SK-N-SH (cell line): Measurements from ENCODE around the gene C10orf88. TPM values are rescaled to one million over a fixed set of nuclear protein-coding genes. Genes with fewer than 3 reads are reported as not detected.

Experiments
- CTCF ChIA-PET: fragments of 300-600, 350-600 bp; formaldehyde crosslinking; extraction: SDS; loops from one replicate; lab custom pipeline; 2021; lab: Yijun Ruan, JAX
- POLR2A ChIA-PET: fragments of 350-600 bp; sonication (Branson Sonifier 250); formaldehyde crosslinking; extraction: SDS; loops from one replicate; lab custom pipeline; 2020; ENCODE audit warnings: antibody characterized with exemption, inconsistent platforms; lab: Yijun Ruan, JAX
- DNase-seq: peaks from one replicate; pipeline ENCODE4 v3.0.0; 2012
- H2AFZ ChIP-seq: fragments of 200-600 bp; sonication (generic); 2 replicates; pipeline ENCODE4 v1.8.1; 2016; ENCODE audit warnings: antibody characterized with exemption, mild to moderate bottlenecking, low read depth
- H3F3A ChIP-seq: fragments of 200-600 bp; sonication (generic); replicated peaks from 2 replicates; pipeline ENCODE3; 2016; ENCODE audit warnings: antibody characterized with exemption, mild to moderate bottlenecking; ENCODE audit not compliant: insufficient read depth
- H3K27ac ChIP-seq, 2 experiments: fragments of 200-500 bp in 1 of 2; fragments of 200-600 bp in 1 of 2; sonication (Bioruptor generic) in 1 of 2; sonication (generic), shearing (Covaris generic) in 1 of 2; 2 replicates each; pipeline versions ENCODE4 v1.5.1 to v1.6.1; 2014 to 2016; ENCODE audit warnings: low read depth in 2 of 2, inconsistent platforms in 1 of 2, low read length in 1 of 2, mild to moderate bottlenecking in 1 of 2, mixed read lengths in 1 of 2
- H3K27me3 ChIP-seq: fragments of 200-600 bp; sonication (generic), shearing (Covaris generic); 2 replicates; pipeline ENCODE4 v1.6.1; 2016; ENCODE audit warnings: mixed run types; ENCODE audit not compliant: insufficient read depth
- H3K36me3 ChIP-seq, 2 experiments: fragments of 200-500 bp in 1 of 2; fragments of 200-600 bp in 1 of 2; sonication (Bioruptor generic) in 1 of 2; sonication (generic) in 1 of 2; replicated peaks in 1 of 2; 2 replicates each; pipeline versions ENCODE3 to v1.5.1; 2014 to 2016; ENCODE audit warnings: low read length in 1 of 2, mild to moderate bottlenecking in 1 of 2; ENCODE audit not compliant: insufficient read depth in 2 of 2, control insufficient read depth in 1 of 2
- H3K4me1 ChIP-seq, 2 experiments: fragments of 200-500 bp in 1 of 2; fragments of 200-600 bp in 1 of 2; sonication (Bioruptor generic) in 1 of 2; sonication (generic), shearing (Covaris generic) in 1 of 2; 2 replicates each; pipeline versions ENCODE4 v1.5.1 to v1.6.1; 2014 to 2016; ENCODE audit warnings: low read depth in 1 of 2, low read length in 1 of 2, mixed run types in 1 of 2; ENCODE audit not compliant: insufficient read depth in 2 of 2, control insufficient read depth in 1 of 2
- H3K4me2 ChIP-seq: fragments of 200-600 bp; sonication (generic), shearing (Covaris generic); 2 replicates; pipeline ENCODE4 v1.6.1; 2017; ENCODE audit warnings: mixed run types
- H3K4me3 ChIP-seq, 2 experiments: fragments of 200-500 bp in 1 of 2; fragments of 200-600 bp in 1 of 2; sonication (Bioruptor generic) in 1 of 2; sonication (generic), shearing (Covaris generic) in 1 of 2; 2 replicates each; pipeline versions ENCODE4 v1.5.1 to v1.8.1; 2014 to 2016; ENCODE audit warnings: low read depth in 2 of 2, inconsistent platforms in 1 of 2, low read length in 1 of 2, mild to moderate bottlenecking in 1 of 2, mixed read lengths in 1 of 2, moderate library complexity in 1 of 2
- H3K79me2 ChIP-seq: fragments of 200-600 bp; sonication (generic); 2 replicates; pipeline ENCODE4 v1.8.1; 2017; ENCODE audit warnings: mild to moderate bottlenecking; ENCODE audit not compliant: insufficient read depth
- H3K9ac ChIP-seq: fragments of 200-600 bp; sonication (generic); 2 replicates; pipeline ENCODE4 v1.6.1; 2017; ENCODE audit warnings: mixed run types
- H3K9me2 ChIP-seq: fragments of 200-600 bp; sonication (generic); 2 replicates; pipeline ENCODE4 v1.6.1; 2017; ENCODE audit warnings: mixed run types
- H3K9me3 ChIP-seq: fragments of 200-600 bp; sonication (generic); 2 replicates; pipeline ENCODE4 v1.6.1; 2017; ENCODE audit warnings: mixed run types, mild to moderate bottlenecking, moderate library complexity
- H4K20me1 ChIP-seq: fragments of 200-600 bp; sonication (generic); 2 replicates; pipeline ENCODE4 v1.6.1; 2017; ENCODE audit warnings: mild to moderate bottlenecking, mixed run types; ENCODE audit not compliant: insufficient read depth
- CTCF ChIP-seq: fragments of 200-600 bp; sonication (generic); IDR thresholded peaks from 2 replicates; pipeline ENCODE4 v1.6.1; 2017; ENCODE audit warnings: antibody characterized with exemption, mild to moderate bottlenecking, moderate library complexity
- EZH2phosphoT487 ChIP-seq: fragments of 200-600 bp; sonication (generic); IDR thresholded peaks from 2 replicates; pipeline ENCODE4 v1.6.1; 2017; ENCODE audit warnings: low read depth, mixed run types, mild to moderate bottlenecking, antibody characterized with exemption, moderate library complexity, borderline replicate concordance
- JUND ChIP-seq: IDR thresholded peaks from 2 replicates; pipeline ENCODE4 v1.4.0; 2012
- MEF2A ChIP-seq: IDR thresholded peaks from 2 replicates; pipeline ENCODE4 v1.4.0; 2012; ENCODE audit warnings: low read depth, borderline replicate concordance
- NFIC ChIP-seq: IDR thresholded peaks from 2 replicates; pipeline ENCODE4 v1.4.0; 2012; ENCODE audit warnings: borderline replicate concordance
- NRF1 ChIP-seq: IDR thresholded peaks from 2 replicates; pipeline ENCODE4 v1.6.1; 2012; ENCODE audit warnings: low read depth, mild to moderate bottlenecking, low read length
- PBX3 ChIP-seq: IDR thresholded peaks from 2 replicates; pipeline ENCODE4; 2012
- POLR2AphosphoS5 ChIP-seq: IDR thresholded peaks from 2 replicates; pipeline ENCODE4 v1.6.1; 2012; ENCODE audit warnings: low read depth, low read length
- RAD21 ChIP-seq: IDR thresholded peaks from 2 replicates; pipeline ENCODE4 v1.6.1; 2012; ENCODE audit warnings: mild to moderate bottlenecking, low read length
- RCOR1 ChIP-seq: fragments of 150-350 bp; IDR thresholded peaks from 2 replicates; pipeline ENCODE4 v1.6.1; 2017; ENCODE audit warnings: antibody characterized with exemption, low read length
- REST ChIP-seq: IDR thresholded peaks from 2 replicates; pipeline ENCODE4 v1.6.1; 2012; ENCODE audit warnings: mild to moderate bottlenecking, low read depth, low read length, moderate library complexity
- SIN3A ChIP-seq: IDR thresholded peaks from 2 replicates; pipeline ENCODE4 v1.6.1; 2012; ENCODE audit warnings: low read depth, mild to moderate bottlenecking, low read length, moderate library complexity, borderline replicate concordance
- SMC3 ChIP-seq: IDR thresholded peaks from 2 replicates; pipeline ENCODE4 v1.6.1; 2012; ENCODE audit warnings: low read depth, low read length, improper control_type of control experiment
- TCF12 ChIP-seq: IDR thresholded peaks from 2 replicates; pipeline ENCODE4 v1.4.0; 2012
- TEAD4 ChIP-seq: IDR thresholded peaks from 2 replicates; pipeline ENCODE4 v1.4.0; 2012; ENCODE audit warnings: mild to moderate bottlenecking, borderline replicate concordance; ENCODE audit not compliant: insufficient read depth
- USF2 ChIP-seq: fragments of 150-350 bp; IDR thresholded peaks from 2 replicates; pipeline ENCODE4 v1.6.1; 2017; ENCODE audit warnings: antibody characterized with exemption, low read length, low read depth, borderline replicate concordance
- YY1 ChIP-seq: IDR thresholded peaks from 2 replicates; pipeline ENCODE4 v1.4.0; 2012; ENCODE audit warnings: low read depth, mild to moderate bottlenecking
- WGBS: methylation state at CpG from one replicate; pipeline ENCODE4 v1.1.6; 2017; ENCODE audit warnings: low lambda C conversion rate; 5-methylcytosine and 5-hydroxymethylcytosine counted together
- polyA plus RNA-seq, 3 experiments: library from polyadenylated mRNA; depleted of rRNA; stranded (reverse); fragments of >200 nt; gene quantifications; 2 replicates each; pipeline ENCODE4 v1.2.3, GENCODE V29; 2012

The C10orf88 gene
- polyA plus RNA-seq, 1 of the 3 experiments (the other 2 are of a cell fraction): 2.7 TPM

- H3K4me1 ChIP-seq: peaks cover 4 to 6% of the 10 kb centered on the region in 2 experiments; a peak in 2 of 4 replicates
- H2AFZ ChIP-seq: peak overlapping the region; percentile 94
- H3K9ac ChIP-seq: peak overlapping the region; percentile 53; the same call in 1 of the 2 replicates
- TF ChIP-seq RAD21 (peak; percentile 47), CTCF (peak; percentile 61), SMC3 (peak; percentile 19; the same call in 1 of the 2 replicates), YY1 (no peak)
- peak overlapping the region; percentile 88 for H3K4me2 ChIP-seq
- H4K20me1 ChIP-seq: no peaks in the 10 kb centered on the region
- H3K4me3 ChIP-seq: peak overlapping the region; percentile 76 to 87
- peaks cover 6 to 12% of the 10 kb centered on the region in 2 experiments for H3K36me3 ChIP-seq
- H3F3A ChIP-seq: peaks cover 10% of the 10 kb centered on the region
- 16% methylated on average over 4 of the region's 4 CpGs for WGBS
- ChIA-PET POLR2A (interaction anchor here (1.5 kb wide), 1 partner anchor 27 kb away, joined by 3 read pairs; the partner anchor contains the start of gene IKZF5), CTCF (interaction anchor here (0.6 to 3.5 kb wide), 17 partner anchors 9 to 332 kb away, joined by 3 to 18 read pairs (median 4); partner anchors contain the start of genes ACADSB, C10orf88 and IKZF5)
- no peaks in the 10 kb centered on the region for H3K27me3 ChIP-seq
- peak; percentile 65 for DNase-seq
- peak overlapping the region in 1 of 2 experiments; percentile 86; a peak in 1 of 4 replicates for H3K27ac ChIP-seq
- H3K9me2 ChIP-seq: no peaks in the 10 kb centered on the region
- H3K79me2 ChIP-seq: no peaks in the 10 kb centered on the region
- no peaks in the 10 kb centered on the region for H3K9me3 ChIP-seq
Observed at GRCh38 chr10:122981066-122981464, 27.0 kb upstream of the C10orf88 start.

GRCh38 chr10:122980209-122981065, 26.4 kb upstream of the C10orf88 start, which contains the start of gene PSTK:
Gene PSTK (plus strand): TSS chr10:122980401. CDS start chr10:122980480, 79 bp downstream.
- POLR2A ChIA-PET: interaction anchor here (1.0 to 1.5 kb wide), 2 partner anchors 26 to 28 kb away, joined by 3 read pairs; partner anchors contain the start of genes C10orf88 and IKZF5
- 1% methylated on average over 15 of the region's 73 CpGs for WGBS
- peak within 1 kb of the TSS; percentile 91 for H3K9ac ChIP-seq
- TF ChIP-seq TCF12 (no peak; the same call in 1 of the 2 replicates), SIN3A (peak; percentile 46; the same call in 1 of the 2 replicates), JUND (no peak), NRF1 (peak; percentile 87), TEAD4 (no peak), USF2 (no peak), MEF2A (no peak), REST (0 out of 2 replicates have a peak, but pooled peaks have one; percentile 33), EZH2phosphoT487 (no peak), PBX3 (no peak), POLR2AphosphoS5 (peak; percentile 76), NFIC (no peak), RCOR1 (0 out of 2 replicates have a peak, but pooled peaks have one; percentile 44)

More at GRCh38 chr10:122980209-122981065, 26.4 kb upstream of the C10orf88 start, which contains the start of gene PSTK:
- CTCF ChIA-PET: interaction anchor here (0.6 to 3.5 kb wide), 19 partner anchors 9 to 331 kb away, joined by 3 to 18 read pairs (median 5); partner anchors contain the start of genes ACADSB, C10orf88 and IKZF5
- Histone ChIP-seq H3K36me3 (peaks cover 4 to 11% of the 10 kb centered on the region in 2 experiments), H3K4me3 (peak within 1 kb of the TSS; percentile 76 to 87), H3K27ac (peak within 1 kb of the TSS; percentile 86 to 97), H3K27me3 (no peaks in the 10 kb centered on the region), H3F3A (peaks cover 10% of the 10 kb centered on the region), H3K4me1 (peaks cover 4 to 6% of the 10 kb centered on the region in 2 experiments; a peak in 2 of 4 replicates), H3K4me2 (peak within 1 kb of the TSS; percentile 88), H3K9me2 (no peaks in the 10 kb centered on the region), H2AFZ (peak within 1 kb of the TSS; percentile 94), H3K79me2 (no peaks in the 10 kb centered on the region), H3K9me3 (no peaks in the 10 kb centered on the region), H4K20me1 (no peaks in the 10 kb centered on the region)
- DNase-seq: peak; percentile 97
